Islet of Langerhans (tissue), 1 donor: ENCODE results near the gene RNF213.

ENCODE experiments used
- FAIRE-seq: peaks from one replicate; lab custom pipeline; 2011; peaks lifted over from hg19 to GRCh38; lab: Jason Lieb, UNC

RNF213 gene

DNA sequence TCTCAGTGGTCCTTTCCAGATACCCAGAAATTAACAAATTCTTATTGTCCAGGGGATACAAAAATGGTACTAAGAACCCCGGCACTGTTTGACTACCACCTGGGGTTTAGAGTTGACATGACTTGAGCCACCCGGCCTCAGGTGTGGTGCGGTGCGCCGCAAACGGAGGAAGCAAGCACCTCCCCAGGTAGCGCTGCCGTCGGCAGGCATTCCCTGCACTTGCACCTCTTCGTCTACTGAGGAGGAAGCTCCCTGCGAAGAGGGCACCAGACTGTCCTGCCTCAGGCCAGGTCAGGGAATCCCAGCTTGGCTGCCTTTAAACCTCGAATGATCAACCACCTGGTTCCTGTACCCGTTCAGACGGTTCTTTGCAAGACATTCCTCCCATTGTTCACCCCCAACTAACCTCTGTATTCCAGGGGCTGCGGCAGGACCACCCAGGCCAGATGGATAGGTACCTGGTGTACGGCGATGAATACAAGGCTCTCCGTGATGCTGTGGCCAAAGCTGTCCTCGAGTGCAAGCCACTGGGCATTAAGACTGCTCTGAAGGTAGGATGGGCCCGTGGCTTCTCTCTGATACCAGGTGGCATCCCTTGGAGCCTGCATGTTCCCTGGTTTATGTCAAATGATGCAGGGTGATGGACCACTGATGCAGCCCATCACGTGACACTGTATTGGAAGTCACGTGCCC is 113.5 kb downstream of the RNF213 start:
- no peak for FAIRE-seq

- no peak for FAIRE-seq
These were observed 114.3 kb downstream of the RNF213 start for GRCh38 chr17:80374732-80375585.

GRCh38 chr17:80376531-80376930 is 115.9 kb downstream of the RNF213 start:
- no peak for FAIRE-seq

DNA sequence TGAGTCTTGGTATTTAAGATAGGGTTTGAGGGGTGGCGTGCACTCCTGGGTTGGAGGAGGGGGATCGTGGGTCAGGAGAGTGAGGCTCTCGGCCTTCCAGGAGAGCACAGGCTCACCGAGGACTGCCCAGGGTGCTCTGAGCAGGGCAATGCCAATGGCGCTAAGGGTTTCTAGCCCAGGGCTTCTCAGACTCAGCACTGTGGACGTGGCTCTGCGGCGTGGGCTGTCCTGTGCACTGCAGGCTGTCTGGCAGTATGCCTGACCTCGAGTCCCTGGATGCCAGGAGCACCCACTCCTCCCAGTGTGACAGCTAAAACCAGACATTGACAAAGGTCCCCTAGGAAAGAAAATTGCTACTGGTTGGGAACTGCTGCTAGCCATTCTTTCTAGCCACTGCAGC is 117.1 kb downstream of the RNF213 start:
- FAIRE-seq = no peak

DNA sequence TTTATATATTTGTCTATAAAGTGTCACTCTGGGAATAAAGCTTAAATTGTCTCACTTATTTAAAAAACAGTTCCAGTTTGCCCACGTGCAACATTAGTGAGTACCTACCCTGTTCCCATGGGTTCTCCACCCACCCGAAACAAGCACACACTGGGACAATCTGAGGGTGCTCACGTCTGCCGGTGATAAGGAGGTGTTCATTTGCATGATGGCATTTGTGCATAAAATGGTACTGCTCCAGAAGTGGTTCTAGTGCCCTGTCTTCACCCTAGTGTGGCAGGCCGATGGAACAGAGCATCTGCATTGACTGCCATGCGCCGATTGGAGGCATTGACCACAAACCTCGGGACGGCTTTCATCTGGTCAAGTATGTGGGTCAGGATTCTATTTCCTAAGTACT is 118.7 kb downstream of the RNF213 start:
- no peak for FAIRE-seq

DNA sequence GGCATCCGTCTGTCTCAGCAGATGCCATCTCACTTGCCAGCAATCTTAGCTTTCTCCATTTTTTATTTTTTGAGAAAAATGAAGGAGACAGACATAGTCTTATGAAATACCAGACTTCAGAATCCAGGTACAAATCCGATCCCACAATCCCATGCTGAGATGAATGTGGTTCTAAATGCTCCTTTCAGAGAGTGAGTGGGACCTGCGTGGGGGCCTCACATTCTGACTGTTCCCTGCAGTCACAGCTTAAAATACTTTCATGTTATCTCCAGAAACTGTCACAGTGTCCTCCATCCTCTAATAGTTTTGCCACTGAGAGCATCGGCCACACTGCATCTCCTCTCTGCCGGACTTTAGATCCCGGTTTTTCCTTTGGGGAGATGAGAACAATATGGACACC is 119.4 kb downstream of the RNF213 start:
- FAIRE-seq = no peak

DNA sequence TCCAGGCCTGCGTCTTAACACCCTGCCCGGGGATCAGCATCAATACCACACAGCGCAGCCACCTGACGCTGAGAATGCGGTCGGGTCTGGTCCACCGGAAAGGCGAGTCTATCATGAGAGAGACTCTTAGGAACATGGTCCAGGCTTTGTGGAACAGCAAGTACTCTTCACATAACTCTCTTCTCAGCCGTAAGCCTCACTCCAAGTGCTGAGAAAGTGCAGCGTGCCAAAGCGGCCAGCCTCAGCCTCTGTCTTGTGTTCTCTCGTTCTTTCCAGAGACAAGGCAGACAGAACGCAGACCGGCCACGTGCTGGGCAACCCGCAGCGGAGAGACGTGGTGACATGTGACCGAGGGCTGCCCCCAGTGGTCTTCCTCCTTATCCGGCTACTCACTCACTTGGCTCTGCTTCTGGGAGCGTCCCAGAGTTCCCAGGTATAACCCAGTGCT is 119.9 kb downstream of the RNF213 start:
- no peak for FAIRE-seq

GRCh38 chr17:80381416-80381923 is 120.8 kb downstream of the RNF213 start:
- FAIRE-seq = no peak

DNA sequence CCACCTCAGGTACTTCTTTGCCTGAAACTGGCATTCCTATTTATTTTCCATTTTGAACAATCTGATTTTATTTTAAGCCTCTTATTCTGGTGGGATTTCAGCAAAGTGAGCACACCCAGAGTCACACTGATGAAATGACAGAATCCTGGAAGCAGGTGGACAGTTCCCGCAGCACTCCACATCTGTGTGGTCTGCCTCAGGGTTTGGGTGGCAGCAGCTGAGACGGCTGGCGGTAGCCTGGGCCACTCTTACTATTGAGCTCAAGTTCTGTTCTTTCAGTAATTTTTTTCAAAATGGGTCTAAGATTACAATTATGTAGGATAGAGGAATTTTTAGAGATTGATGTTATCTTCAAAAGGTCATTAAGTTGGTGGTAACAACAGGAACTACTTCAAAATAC is 121.8 kb downstream of the RNF213 start:
- FAIRE-seq = no peak

DNA sequence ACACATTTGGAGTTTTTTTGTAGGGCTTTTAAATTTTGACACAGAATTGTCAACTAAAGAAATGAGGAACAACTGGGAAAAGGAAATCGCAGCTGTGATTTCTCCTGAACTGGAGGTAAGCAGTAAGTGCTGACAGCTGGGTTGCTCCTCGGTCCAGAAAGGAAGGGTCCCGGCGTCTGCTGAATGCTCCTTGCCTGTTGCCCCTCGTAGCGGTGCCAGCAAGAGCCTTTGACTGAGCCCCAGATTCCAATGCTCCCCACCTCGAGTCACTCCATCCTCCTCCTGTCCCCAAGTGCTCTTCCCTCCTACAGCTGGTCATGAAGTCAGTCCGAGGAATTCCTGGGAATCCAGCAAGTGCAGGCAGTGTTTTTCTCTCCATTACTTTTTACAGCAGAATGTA is 122.3 kb downstream of the RNF213 start:
- no peak for FAIRE-seq

GRCh38 chr17:80384078-80384960 is 123.7 kb downstream of the RNF213 start:
- no peak for FAIRE-seq

DNA sequence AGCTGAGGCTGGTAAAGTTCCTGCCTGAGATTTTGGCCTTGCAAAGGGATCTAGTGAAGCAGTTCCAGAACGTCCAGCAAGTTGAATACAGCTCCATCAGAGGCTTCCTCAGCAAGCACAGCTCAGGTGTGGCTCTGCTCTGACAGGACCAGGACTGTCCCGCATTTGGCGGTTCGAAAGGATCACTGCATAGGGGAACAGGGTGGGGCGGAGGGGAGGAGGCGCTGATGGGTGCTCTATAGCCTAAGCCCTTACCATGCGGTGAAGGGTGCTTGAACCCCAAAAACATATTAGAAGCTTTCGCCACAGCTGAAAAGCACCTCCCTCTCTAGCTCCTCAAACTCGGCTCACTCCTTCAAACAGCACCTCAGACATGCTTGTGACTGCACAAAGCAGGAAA is 124.4 kb downstream of the RNF213 start:
- no peak for FAIRE-seq

DNA sequence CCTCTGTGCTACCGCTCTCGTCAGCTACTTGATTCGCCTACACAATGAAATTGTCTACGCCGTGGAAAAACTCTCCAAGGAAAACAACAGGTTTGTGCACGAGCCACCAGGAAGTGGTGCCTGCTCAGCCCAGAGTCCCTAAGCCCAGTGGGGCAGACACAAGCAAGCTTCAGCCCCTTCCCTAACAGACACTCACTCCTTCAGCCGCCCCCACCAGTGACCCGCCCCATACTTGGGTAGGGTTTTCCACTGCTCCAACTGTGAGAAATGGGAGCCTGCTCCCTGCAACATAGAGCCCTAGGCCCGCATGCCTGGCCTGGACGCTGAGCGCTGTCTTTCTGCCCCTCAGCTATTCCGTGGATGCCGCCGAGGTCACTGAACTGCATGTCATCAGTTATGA is 125.7 kb downstream of the RNF213 start:
- no peak for FAIRE-seq

GRCh38 chr17:80387071-80387470 is 126.4 kb downstream of the RNF213 start:
- FAIRE-seq = no peak

DNA sequence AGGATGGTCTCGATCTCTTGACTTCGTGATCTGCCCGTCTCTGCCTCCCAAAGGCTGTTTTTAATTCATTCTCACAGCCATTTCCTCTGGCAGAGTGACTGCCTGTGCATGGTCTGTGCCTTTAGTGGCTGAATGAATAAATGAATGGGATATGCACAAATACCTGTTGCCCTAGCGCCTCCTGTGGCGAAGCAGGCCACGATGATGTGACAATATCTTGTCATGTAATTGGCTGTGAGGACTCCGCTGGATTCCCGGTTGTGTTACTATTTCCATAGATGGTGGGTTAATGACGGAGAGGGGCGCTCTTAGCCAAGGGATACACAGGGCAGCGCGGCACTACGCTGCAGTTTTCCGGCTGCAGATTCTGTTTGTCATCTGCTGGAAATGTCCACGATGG is 127.5 kb downstream of the RNF213 start:
- FAIRE-seq = no peak

DNA sequence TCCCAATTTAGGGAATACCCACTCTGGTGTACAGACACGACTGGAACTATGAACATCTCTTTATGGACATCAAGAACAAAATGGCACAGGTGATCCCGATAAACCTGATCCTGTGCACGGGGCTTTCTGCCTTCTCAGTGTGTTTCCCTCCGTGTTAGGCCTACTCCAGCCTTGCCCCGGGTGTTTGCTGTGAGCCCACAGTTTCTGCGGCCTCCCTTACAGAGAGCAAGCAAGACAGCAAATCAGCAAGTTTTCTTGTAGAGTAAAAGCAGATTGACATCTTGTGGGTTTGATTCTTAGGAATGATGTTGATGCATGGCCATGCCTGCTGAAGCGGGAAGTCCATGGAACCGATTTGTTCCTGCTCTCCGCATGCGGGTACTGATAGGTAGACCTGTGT is 127.9 kb downstream of the RNF213 start:
- no peak for FAIRE-seq

GRCh38 chr17:80389011-80389995 is 128.7 kb downstream of the RNF213 start:
- FAIRE-seq = no peak

DNA sequence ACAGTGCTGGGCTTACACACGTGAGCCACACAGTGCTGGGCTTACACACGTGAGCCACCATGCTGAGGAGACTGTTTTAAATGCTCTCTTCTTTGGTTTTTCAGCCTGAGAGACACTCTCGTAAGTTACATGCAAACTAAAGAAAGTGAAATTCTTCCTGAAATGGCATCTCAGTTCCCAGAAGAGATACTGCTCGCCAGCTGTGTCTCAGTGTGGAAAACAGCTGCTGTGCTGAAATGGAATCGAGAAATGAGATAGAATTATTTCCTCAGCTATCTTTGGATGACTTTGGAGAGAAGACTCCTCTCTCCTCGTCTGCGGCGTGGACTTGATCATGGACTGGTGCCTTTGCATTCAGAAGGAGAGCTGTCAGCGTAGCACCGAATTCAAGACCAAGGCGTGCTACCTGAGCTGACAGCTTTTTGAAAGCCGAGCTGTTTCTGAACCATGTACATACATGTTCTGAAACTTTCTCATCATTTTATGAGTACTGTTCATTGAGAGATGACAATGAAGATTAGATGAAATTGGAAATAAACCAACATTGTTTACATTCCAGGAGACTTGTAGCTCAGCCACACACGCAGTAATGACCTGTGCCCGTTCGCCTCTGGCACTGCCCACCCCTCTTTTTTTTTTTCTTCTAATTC is 132.7 kb downstream of the RNF213 start:
- no peak for FAIRE-seq

DNA sequence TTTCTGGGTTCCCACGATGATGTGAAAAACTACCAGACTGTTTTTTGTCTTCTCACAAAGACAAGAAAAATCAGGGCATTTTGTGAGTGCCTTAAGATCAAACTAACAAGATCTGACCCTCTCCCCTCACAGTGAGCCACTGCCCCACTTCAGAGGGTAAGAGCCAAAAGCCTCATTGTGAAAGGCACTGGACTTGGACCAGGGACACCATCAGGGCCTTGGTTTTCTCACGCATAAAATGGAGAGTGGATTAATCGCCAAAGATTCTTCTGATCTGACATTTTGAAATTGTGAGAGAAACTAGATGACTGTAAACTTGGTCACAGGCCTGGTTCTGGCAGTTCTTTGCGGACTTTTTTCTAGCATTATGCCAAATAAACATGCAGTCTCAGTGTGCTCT is 133.3 kb downstream of the RNF213 start:
- FAIRE-seq = no peak

GRCh38 chr17:80394629-80395216 is 134.1 kb downstream of the RNF213 start:
- FAIRE-seq = no peak
